ENCODE measurements around the gene CYB561D2. TPM values are rescaled to one million over a fixed set of nuclear protein-coding genes. Genes with fewer than 3 reads are reported as not detected.
A peak's percentile ranks its signal among the peaks of the same experiment; 100 is the strongest.

The CYB561D2 gene
- total and polyA plus RNA-seq, 2 of the 13 experiments (the other 11 are each of a cell fraction or from before 2014, with no cell fraction given) = 11.1 to 17.2 TPM

GRCh38 chr3:50358911-50359759 lies 8.5 kb downstream of the CYB561D2 start, which contains the start of gene TMEM115 (continued):
- TF ChIP-seq ZNF318 (CRISPR knock-in tag; IDR thresholded peaks at IDR 0.05) (0 out of 2 replicates have a peak, but pooled peaks have one; percentile 38), NCOR1 (IDR thresholded peaks at IDR 0.05; ENCODE audit: borderline replicate concordance, low read length) (no peak), RCOR2 (CRISPR knock-in tag; IDR thresholded peaks at IDR 0.05) (no peak), ZNF468 (CRISPR knock-in tag; IDR thresholded peaks at IDR 0.05) (peak; percentile 93), AGO2 (optimal IDR thresholded peaks at IDR 0.05; ENCODE audit: low read depth, low read length) (peak; percentile 69), PAXIP1 (CRISPR knock-in tag; conservative IDR thresholded peaks at IDR 0.05) (0 out of 2 replicates have a peak, but pooled peaks have one; percentile 8), ARID4A (CRISPR knock-in tag; IDR thresholded peaks at IDR 0.05; ENCODE audit: borderline replicate concordance) (peak; percentile 89), FLYWCH1 (CRISPR knock-in tag; IDR thresholded peaks at IDR 0.05) (no peak; the same call in 1 of the 2 replicates)
